Measurements from ENCODE around the gene METTL9. TPM values are rescaled to one million over a fixed set of nuclear protein-coding genes. Genes with fewer than 3 reads are reported as not detected.

Gene METTL9
- total RNA-seq, 1 experiment from 2014 or later = 41.4 TPM

DNA sequence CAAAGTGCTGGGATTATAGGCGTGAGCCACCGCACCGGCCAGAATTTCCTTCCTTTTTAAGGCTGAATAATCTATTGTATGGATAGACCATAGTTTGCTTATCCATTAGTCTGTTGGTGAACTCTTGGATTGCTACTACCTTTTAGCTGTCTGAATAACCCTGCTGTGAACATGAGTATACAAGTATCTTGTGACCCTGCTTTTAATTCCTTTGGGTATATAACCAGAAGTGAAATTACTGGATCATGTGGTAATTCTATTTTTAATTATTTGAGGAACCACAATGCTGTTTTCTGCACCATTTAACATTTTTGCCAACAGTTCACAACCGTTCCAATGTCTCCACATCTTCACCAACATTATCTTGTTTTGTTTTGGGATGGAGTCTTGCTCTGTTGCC, 59.7 kb downstream of the METTL9 start (continued):
- TF ChIP-seq, protein P1, sequence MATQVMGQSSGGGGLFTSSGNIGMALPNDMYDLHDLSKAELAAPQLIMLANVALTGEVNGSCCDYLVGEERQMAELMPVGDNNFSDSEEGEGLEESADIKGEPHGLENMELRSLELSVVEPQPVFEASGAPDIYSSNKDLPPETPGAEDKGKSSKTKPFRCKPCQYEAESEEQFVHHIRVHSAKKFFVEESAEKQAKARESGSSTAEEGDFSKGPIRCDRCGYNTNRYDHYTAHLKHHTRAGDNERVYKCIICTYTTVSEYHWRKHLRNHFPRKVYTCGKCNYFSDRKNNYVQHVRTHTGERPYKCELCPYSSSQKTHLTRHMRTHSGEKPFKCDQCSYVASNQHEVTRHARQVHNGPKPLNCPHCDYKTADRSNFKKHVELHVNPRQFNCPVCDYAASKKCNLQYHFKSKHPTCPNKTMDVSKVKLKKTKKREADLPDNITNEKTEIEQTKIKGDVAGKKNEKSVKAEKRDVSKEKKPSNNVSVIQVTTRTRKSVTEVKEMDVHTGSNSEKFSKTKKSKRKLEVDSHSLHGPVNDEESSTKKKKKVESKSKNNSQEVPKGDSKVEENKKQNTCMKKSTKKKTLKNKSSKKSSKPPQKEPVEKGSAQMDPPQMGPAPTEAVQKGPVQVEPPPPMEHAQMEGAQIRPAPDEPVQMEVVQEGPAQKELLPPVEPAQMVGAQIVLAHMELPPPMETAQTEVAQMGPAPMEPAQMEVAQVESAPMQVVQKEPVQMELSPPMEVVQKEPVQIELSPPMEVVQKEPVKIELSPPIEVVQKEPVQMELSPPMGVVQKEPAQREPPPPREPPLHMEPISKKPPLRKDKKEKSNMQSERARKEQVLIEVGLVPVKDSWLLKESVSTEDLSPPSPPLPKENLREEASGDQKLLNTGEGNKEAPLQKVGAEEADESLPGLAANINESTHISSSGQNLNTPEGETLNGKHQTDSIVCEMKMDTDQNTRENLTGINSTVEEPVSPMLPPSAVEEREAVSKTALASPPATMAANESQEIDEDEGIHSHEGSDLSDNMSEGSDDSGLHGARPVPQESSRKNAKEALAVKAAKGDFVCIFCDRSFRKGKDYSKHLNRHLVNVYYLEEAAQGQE (IDR thresholded peaks at IDR 0.05; ENCODE audit: low read depth) = no peak
- TF ChIP-seq POLR2A (IDR thresholded peaks at IDR 0.05; ENCODE audit: borderline replicate concordance, extremely low read depth, insufficient read depth, insufficient read length) (no peak), FOSL1 (IDR thresholded peaks at IDR 0.05; ENCODE audit: low read depth) (no peak), SP1 (IDR thresholded peaks at IDR 0.05; ENCODE audit: low read depth) (no peak), CBX3 (IDR thresholded peaks at IDR 0.05; ENCODE audit: low read depth) (no peak)

- no peaks in the 10 kb centered on the region for H3K27me3 ChIP-seq (ENCODE audit: insufficient read depth, low read length)
- no peak within 1 kb of the TSS for H3K4me2 ChIP-seq (ENCODE audit: low read length)
- no peak within 1 kb of the TSS for H3K27ac ChIP-seq (ENCODE audit: low read depth, low read length)
- intact Hi-C loops (cut with micrococcal nuclease) = no loop called here
- BruUV-seq (replicated peaks) = no TSS peak
- H3K9me2 ChIP-seq (ENCODE audit: insufficient read depth) = no peaks in the 10 kb centered on the region
- DNase-seq (ENCODE audit: low read depth, low spot score) = no peak
- no peak within 1 kb of the TSS for H2AFZ ChIP-seq (ENCODE audit: low read depth, low read length, poor library complexity, severe bottlenecking)
- no peaks in the 10 kb centered on the region for H3K79me2 ChIP-seq (ENCODE audit: insufficient read depth, low read length)
- ChIA-PET CTCF (no interaction called here), POLR2A (no interaction called here), RAD21 (ENCODE audit: low non-redundant PET in 1 of 2, low total read pairs in 2 of 2, uncharacterized antibody in 2 of 2, unreplicated experiment in 2 of 2) (no interaction called here)
- no peaks in the 10 kb centered on the region for H3K9me3 ChIP-seq (ENCODE audit: control insufficient read depth in 1 of 2, insufficient read depth in 1 of 2, low read depth in 1 of 2, low read length in 2 of 2)
- no peak for ATAC-seq
- TF ChIP-seq, protein P2, sequence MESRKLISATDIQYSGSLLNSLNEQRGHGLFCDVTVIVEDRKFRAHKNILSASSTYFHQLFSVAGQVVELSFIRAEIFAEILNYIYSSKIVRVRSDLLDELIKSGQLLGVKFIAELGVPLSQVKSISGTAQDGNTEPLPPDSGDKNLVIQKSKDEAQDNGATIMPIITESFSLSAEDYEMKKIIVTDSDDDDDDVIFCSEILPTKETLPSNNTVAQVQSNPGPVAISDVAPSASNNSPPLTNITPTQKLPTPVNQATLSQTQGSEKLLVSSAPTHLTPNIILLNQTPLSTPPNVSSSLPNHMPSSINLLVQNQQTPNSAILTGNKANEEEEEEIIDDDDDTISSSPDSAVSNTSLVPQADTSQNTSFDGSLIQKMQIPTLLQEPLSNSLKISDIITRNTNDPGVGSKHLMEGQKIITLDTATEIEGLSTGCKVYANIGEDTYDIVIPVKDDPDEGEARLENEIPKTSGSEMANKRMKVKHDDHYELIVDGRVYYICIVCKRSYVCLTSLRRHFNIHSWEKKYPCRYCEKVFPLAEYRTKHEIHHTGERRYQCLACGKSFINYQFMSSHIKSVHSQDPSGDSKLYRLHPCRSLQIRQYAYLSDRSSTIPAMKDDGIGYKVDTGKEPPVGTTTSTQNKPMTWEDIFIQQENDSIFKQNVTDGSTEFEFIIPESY (IDR thresholded peaks at IDR 0.05; ENCODE audit: extremely low read depth, insufficient replicate concordance, low read length) = no peak
- no peak for TF ChIP-seq RAD21 (IDR thresholded peaks at IDR 0.05; ENCODE audit: low read depth)
- no peak for TF ChIP-seq CBX3 (IDR thresholded peaks at IDR 0.05; ENCODE audit: low read depth)
- TF ChIP-seq JUND (IDR thresholded peaks at IDR 0.05) = no peak
- TF ChIP-seq CEBPB (IDR thresholded peaks at IDR 0.05; ENCODE audit: low read depth) = no peak
- no peak for TF ChIP-seq MAX (IDR thresholded peaks at IDR 0.05)
- TF ChIP-seq, protein P1 (IDR thresholded peaks at IDR 0.05; ENCODE audit: low read depth) = no peak
- TF ChIP-seq SP1 (IDR thresholded peaks at IDR 0.05; ENCODE audit: low read depth) = no peak
- no peak for TF ChIP-seq EZH2 (IDR thresholded peaks at IDR 0.05)
- no peak for TF ChIP-seq ELF1 (IDR thresholded peaks at IDR 0.05; ENCODE audit: borderline replicate concordance, low read depth)
- no peak for TF ChIP-seq ATF3 (IDR thresholded peaks at IDR 0.05)
- no peak for TF ChIP-seq POLR2AphosphoS5 (IDR thresholded peaks at IDR 0.05; ENCODE audit: low read depth, low read length)
- no peaks in the 10 kb centered on the region for H4K20me1 ChIP-seq (ENCODE audit: insufficient read depth)
- H3K4me3 ChIP-seq (replicated peaks in 1 of 2; ENCODE audit: low read depth in 1 of 2, low read length in 2 of 2) = no peak within 1 kb of the TSS
- no peak within 1 kb of the TSS for H3K9ac ChIP-seq (ENCODE audit: low read length)
- H3K4me1 ChIP-seq (ENCODE audit: control insufficient read depth in 1 of 2, insufficient read depth in 2 of 2, low read length in 2 of 2) = no peaks in the 10 kb centered on the region
- H3K36me3 ChIP-seq (ENCODE audit: control insufficient read depth in 1 of 2, insufficient read depth in 2 of 2, low read length in 2 of 2) = no peaks in the 10 kb centered on the region
Observed at GRCh38 chr16:21663889-21664647, 64.7 kb downstream of the METTL9 start, which contains the start of gene OTOA. Gene OTOA (plus strand): TSS chr16:21663968. CDS start chr16:21678515, 14,547 bp downstream.
